CD1c-positive myeloid dendritic cell (primary cell): ENCODE results near the gene OSBPL2.

Source experiments
- DNase-seq: peaks from one replicate; pipeline ENCODE4 v3.0.0-alpha.2; 2016; ENCODE audit errors: extremely low spot score

Gene OSBPL2

DNA sequence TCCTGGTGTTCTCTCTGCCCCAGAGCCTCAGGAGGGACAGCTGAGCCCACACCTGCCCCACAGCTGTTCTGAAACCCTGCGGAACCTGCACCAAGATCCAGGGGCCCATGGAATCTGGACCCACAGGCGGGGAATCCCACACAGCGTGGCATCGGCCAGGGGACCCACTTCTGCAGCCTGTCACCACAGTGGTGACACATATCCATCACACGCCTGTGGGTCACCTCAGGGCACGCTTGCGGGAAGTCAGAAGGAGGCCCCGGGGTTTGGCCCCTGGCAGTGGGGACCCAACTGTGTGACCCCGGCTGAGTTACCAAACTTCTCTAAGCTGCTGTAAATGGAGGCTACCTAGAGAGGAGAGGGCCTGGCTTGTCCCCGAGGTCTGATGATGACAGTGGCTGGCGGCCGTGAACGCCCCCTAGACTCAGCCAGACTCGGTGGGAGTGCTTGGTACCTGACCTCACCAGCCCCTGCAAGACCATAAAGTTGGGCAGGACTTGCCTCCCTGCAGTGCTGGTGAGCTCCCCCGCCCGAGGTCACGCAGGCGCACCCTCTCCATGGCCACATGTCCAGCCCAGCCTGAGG is 16.0 kb upstream of the OSBPL2 start:
- no peak for DNase-seq

DNA sequence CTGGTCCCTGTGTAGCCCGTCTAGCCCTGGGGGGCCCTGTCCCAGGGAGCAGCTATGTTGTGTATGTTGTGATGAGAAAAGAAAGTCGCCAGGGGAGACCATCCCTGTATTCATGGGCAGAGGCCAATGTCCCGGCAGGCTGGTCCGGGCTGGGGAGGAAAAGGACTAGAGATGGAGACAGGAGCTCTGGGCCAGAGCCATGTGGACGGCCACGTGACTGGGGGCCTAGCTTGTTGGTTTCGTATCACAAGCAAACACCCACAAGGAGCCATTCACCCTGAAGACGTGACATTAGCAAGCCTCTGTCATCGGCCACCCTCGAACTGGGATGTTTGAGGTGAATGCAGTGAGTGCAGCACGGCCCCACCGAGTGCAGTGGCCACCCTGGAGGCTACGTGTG is 15.3 kb upstream of the OSBPL2 start:
- no peak for DNase-seq

DNA sequence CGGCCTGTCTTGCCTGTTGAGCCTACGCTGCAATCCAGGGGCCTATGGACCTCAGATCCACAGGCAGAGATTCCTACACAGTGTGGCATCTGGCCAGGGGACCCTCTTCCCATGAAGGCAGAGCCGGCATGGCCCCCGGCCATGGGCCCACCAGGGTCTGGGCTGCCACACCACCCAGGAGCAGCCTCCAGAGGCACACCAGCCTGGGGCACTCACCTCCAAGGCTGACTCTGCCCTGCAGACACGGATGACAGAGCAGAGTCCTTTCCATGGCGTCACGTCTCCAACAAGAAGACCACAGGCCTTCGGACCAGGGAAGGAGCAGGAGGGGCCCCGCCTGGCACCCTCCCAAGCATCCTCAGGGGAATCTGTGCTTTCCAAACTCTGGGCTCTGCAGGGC is 14.8 kb upstream of the OSBPL2 start:
- DNase-seq, result no peak

DNA sequence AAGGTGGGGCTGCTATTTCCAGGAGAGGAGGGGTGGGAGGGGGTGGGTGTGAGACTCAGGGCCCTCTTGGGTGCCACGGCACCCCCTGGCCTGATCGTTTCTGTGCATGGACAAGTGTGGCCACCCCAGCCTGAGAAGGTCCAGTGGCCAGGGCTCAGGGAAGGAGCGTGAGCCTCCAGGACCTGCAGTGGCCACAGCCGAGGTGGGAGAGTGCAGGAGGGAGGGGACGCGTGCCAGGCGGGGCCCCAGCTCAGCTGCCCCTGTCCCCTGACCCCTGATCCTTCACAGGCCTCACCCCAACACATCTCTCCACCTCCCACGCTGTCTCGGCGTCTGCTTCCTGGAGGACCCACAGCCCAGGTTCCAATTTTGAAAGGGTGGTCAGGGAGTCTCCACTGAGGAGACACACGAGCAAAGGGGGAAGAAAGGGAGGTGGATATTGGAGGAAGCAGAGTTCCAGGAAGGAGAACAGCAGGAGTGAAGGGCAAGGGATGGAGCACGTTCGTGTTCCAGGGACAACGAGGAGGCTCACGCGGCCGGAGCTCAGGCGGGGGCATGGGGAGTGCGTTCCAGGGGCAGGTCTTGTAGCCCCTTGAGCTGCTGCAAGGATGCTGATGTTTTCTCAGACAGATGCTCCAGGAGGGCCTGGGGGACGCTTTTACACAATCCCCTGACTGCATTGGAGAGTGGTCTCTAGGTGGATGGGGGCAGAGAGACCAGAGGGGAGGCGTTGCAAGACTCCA is 14.0 kb upstream of the OSBPL2 start:
- DNase-seq, result no peak

DNA sequence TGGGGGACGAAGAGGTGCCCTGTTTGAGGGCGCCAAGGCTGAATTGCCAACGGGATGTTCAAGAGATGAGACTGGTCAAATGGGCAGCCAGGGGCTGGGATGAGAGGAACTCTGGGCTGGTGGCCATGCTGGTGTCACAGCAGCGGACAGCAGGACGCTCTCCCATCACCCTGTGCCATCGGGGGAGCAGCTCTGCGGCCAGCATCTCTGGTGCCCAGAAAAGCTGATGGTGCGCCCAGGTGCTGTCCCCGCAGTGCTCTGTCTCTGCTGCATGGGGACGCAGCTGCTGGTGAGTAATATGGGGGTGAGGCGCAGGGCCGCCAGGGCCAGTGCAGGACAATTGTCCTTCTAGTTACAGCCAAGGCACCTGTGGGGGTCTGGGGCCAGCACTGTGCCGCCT is 13.3 kb upstream of the OSBPL2 start:
- no peak for DNase-seq

DNA sequence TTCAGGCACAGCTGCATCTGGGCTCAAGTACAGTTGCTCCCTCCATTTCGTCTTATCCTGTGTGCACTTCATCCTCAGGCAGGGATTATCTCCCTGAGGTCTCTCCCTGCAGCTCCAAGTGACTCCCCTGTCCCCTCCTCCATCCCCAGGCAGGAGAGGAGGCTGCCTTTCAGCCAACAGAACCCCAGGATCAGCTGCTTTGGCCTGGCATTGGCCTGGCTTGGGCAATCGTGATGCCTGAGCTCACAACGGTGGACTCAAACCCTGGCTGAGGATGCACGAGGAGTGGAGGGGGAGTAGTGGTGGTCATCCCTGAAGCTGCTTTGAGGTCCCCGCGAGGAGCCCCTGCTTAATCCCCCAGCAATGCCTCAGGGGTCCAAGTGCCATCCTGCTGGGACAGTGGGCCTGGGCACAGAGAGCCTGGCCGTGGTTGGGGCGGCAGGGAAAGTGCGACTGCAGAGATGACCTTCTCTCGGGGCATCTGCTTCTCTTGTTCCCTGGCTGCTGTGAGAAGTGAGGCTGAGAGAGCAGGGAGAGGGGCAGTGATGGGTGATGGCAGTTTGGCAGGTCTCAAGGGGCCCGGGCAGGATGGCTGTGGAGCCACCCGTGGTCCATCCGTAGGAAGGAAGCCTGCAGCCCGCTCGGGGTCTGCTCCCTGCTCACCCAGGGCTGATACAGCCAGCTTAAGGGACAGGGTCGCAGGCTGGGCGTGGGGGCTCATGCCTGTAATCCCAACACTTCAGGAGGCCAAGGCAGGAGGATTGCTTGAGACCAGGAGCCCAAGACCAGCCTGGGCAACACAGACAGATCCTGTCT is 12.3 kb upstream of the OSBPL2 start:
- DNase-seq, result no peak

DNA sequence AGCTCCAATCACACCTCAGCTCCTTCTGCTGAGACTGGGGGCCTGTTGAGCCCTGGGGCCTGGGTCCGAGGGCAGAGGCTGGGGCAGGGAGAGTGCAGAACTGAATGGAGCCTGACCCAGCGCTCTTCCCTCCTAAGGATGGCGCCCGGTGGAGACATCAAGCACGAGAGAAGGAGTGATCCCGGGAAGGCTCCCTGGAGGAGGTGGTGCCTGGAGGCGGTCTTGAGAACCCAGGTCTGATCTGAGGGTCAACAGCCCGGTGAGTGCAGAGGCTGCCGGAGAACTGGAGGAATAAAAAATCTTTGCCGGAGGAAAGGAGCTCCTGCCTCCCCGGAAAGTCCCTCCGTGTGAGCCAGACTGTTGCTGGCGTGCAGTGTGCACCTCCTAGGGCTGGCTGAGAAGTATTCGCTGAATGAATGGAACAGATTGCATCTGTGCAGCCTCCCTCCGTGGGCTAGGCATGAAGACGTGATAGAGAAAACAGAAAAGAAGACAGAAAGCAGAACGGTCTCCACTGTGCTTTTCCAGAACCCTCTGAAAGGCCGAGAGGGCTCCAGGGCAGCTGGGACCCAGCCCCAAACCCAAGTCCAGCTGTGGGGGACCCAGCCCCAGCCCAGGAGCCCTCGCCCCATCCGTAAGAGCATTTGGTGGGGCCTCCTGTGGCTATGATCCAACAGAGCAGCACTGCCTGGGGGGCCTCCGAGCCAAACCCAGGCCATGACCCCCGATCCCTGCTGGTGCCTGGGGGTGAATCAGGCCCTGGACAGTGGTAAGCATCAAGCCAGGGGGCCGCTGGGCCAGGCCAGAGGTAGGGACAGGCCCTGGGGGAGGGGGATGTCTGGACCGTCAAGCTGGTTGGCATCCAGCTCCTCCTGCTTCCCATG is 11.4 kb upstream of the OSBPL2 start:
- DNase-seq, result no peak

DNA sequence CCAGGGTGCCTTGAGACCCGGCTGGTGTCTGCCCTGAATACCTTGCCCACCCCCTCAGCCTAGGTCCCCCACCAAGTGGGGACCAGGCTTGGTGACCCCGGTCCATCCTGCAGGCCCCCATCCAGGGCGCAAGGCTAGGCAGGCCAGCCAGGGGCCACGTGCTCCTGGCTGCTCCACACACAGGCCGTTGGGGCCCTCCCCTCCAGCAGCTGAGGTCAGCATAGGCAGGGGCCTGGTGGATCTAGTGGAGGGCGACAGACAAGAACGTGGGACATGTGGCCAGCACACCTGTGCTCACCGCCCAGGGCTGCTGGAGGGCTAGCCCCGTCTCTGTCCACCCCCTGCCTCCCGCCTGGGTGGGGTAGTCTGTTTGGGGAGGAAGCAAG is 10.7 kb upstream of the OSBPL2 start:
- no peak for DNase-seq

DNA sequence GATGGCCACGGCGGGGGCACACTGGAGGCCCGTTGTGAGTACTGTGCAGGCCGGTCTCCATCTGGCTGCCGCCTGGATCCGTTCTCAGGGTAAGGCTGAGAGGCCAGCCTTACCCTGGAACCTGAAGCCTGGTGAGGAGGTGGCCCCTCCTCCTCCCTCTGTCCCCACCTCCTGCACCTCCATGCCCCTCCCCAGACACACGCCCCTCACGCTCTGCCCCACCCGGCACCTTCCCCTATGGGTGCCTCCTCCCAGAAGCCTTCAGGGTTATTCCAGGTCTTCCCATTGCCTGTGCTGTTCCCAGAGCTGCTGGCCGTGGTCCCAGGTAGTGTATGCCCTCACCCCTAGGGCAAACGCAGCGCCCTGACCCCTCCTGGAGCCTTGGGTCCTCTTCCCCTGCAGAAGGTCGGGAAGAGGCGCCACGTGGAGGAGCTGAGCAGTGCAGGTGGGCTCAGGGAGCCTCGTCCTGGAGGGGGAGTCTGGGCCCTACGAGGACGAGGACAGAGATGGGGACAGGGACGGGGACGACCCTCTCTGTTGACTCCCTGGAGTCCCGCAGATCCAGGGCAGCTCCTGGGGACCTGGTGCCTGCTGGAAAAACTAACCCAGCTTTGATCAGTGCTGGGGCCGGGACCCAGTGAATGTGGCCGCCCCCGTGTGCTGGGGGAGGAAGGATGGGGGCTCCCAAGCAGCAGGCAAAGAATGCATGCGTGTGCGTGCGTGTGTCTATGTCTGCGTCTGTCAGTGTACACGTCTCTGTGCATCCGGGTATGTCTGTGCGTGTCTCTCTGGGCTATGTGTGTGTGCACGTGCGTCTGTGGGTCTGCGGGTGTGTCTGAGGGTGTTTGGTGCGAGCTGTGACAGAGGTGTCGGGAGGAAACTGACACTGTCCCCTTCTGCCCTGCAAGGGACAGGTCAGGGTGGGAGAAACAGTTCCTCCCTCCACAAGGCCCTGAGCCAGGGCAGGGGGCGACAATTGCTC is 10.1 kb upstream of the OSBPL2 start:
- no peak for DNase-seq

DNA sequence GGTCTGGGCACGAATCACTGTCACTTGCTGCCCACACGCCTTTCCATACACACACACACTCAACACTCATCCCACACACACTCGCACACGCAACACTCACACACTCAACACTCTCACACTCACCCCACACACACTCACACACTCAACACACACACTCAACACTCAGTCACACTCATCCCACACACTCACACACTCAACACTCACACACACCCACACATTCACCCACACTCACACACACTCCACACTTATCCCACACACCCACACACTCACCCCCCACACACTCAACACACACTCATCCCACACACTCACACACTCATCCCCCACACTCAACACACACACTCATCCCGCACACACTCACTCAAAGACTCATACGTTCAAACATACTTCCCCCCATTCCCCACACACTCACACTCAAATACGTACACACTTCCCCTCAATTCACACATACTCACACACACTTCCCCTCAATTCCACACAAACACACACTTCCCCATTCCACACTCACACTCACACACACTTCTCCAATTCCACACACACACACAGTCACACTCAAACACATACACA is 9.3 kb upstream of the OSBPL2 start:
- no peak for DNase-seq

DNA sequence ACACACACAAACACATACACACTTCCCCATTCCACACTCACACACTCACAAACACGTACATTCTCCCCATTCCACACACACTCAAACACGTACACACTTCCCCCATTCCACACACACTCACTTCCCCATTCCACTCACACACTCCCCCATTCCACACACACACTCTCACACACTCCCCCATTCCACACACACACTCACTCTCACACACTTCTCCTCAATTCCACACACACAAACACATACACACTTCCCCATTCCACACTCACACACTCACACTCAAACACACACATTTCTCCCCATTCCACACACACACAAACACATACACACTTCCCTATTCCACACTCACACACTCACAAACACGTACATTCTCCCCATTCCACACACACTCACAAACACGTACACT is 8.7 kb upstream of the OSBPL2 start:
- DNase-seq, result no peak

DNA sequence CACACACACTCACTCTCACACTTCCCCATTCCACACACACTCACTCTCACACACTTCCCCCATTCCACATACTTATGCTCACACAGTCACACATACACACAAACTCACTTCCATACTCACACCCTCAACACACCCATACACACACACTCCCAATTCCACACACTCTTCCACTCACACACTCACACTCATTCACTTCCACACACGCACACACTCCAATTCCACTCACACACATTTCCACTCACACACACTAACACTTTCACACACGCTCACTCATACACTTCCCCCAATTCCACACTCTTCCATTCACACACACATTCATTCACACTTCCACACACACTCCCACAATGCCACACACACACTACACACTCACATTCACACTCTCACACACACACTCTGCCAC is 8.0 kb upstream of the OSBPL2 start:
- no peak for DNase-seq

DNA sequence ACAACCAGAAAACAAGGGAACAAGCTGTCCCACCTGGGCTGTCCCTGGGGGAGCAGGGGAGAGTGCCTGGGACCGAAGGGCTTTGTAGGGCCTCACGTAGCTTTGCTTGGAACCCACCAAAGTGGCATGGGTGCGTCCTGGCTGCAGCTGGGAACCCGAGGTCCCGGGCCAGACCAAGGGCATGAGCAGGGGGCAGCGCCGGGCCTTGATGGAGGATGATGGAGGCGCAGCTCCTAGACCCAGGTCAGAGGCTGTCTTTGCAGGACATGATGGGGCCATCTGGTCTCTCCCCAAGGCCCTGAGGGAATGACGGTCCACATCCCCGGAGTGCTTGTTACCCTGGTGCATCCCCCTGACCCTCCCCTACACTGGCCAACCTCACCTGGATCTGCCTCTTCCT is 7.6 kb upstream of the OSBPL2 start:
- DNase-seq, result no peak

DNA sequence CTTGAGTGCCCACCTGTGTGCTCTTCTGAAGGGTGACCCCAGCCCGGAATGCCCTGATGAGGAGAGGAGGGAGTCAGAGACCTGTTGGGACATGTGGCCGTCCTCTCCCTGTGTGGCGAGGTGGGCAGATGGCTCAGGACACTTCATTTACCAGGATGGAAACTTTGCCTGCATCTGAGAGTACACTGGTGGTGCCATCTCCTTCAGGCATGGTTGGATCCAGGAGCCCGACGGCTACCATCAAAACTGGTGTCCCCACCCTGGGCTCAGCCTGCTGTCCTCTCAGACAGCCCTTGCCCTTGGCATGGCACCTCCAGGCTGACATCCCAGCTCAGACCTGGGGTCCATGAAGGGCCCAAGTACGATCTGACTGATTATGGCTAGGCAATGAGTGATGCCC is 7.0 kb upstream of the OSBPL2 start:
- DNase-seq, result no peak

DNA sequence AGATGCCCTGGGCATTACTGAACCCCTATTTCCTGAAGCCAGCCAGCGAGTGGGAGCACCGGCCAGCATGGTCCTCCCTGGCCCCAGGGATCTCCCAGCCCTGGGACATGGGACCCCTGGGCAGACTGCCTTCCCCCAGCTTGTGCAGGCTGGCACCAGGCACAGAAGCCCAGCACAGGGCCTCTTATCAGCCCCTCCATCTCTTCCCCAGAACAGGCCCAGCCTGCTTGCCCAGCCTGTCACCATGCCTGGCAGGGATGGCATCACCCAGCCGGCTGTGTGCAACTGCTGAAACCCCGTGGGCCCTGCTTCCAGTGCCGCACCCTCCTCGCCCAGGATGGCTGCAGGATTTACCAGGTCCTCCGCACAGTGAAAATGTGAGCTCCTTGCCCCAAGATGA is 6.1 kb upstream of the OSBPL2 start:
- no peak for DNase-seq

DNA sequence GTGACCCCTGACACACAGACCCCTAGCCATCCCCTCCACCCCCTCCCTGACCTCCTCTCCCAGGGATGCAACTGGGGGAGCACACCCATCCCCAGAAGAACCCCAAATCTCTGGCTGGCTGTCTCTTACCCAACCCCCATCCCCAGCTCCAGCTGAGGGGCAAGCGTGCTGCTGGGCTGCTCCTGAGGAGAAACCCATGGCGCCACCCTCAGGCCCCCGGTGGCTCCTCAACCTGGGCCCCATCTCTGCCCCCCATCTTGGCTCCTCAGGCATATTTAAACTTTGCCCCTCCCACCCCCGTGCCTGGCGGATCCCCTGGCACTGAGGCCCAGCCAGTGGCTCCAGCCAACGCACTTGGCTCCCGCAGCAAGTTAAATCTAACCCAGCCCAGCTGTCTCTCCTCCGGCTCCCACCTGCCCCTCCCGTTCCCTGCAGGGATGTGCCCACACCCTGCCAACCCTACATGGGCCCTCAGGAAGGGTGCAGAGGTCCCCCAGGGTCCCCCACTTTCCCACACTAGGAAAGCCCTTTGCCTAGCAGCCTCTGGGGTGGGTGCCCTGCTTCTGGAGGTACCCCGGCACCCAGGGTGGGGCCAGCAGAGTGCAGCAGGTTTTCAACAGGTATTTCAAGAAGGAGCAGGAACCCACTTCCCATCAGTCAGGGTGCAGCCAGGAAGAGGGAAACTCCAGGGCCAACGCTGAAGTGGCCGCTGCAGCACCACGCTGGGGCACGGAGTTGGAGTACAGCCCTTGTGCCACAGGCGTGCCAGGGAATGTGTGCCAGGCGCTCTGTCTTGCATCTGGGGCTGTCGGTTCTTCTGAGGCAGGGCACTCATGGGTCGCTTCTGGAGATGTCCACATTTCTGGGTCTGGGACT is 5.3 kb upstream of the OSBPL2 start:
- no peak for DNase-seq

DNA sequence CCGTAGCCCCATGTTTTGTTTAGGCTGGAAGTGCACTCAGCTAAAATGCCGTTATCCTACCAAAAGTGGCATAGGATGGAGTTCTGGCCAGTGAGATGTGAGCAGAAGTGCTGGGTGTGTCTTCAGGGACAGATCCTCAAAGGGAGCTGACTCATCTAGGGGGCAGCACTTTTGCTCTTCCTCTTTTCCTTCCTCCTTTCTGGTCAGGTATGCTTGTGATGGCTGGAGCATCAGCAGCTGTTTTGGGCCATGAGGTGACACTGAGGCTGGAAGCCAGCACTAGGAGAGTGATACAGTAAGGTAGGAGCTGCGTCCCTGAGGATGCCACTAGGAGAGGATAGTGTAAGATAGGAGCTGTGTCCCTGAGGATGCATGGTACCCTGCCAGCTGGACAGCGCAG is 4.6 kb upstream of the OSBPL2 start:
- DNase-seq, result no peak

DNA sequence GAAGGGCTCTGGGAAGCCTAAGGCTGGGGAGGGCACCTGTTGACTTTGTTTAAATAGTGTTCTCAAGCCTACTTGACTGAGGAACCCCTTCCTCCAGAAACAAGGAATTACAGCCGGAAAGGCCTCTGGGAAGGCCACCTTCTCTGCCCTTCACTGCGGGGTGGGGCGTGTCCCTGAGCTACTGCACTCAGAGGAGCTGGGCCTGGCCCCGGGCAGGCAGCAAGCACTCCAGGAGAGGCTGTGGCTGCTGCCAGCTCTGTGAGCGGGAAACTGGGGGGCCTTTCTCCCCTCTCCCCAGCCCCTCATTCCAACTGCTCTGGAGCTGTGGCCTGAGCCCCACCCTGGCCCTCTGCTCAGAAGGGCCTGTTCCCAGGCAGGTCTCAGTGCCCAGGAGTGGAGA is 4.0 kb upstream of the OSBPL2 start:
- DNase-seq, result no peak

DNA sequence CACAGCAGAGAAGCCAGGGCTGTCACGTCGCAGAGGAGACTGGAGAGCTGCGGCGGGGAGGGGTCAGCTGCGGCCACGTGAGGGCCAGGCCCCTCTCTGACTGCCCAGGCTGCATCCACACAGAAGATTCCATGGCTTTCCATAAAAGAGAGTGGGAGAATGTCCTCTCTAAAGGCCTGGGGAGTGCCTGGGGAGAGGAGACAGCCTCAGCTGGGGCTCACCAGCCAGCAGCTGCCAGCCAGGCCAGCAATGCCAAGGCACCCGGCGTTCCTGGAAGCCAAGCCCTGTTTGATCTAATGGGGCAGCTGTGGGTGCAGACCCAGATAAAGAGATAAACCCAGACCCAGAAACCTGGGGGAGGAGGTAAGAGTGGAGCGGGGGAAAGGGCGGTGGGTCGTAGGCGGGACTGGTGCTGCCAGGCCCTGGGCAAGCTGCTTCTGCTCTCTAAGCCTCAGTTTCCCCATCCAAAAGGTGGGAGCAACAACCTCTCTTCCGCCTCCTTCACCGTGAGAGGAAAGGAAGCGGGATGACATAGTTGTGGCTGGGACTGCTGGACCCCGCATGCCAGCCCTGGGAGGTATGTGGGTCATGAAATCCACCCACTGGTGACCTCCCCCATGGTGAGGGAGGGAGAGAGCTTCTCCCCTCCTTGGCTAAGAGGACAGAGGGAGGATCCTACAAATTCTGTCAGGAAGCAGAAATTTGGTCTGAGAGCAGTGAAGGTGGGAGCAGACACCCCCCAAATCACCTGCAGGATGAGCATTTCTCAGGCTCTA is 3.1 kb upstream of the OSBPL2 start:
- no peak for DNase-seq
